Anterior cingulate cortex (tissue), 58 donors: ENCODE data around the gene ZNF432.
A peak's percentile ranks its signal among the peaks of the same experiment; 100 is the strongest.

Experiments
- DNase-seq, 58 donors: peaks; one replicate each; lab custom pipeline; 2025; lab: John Stamatoyannopoulos, UW

Gene ZNF432

DNA sequence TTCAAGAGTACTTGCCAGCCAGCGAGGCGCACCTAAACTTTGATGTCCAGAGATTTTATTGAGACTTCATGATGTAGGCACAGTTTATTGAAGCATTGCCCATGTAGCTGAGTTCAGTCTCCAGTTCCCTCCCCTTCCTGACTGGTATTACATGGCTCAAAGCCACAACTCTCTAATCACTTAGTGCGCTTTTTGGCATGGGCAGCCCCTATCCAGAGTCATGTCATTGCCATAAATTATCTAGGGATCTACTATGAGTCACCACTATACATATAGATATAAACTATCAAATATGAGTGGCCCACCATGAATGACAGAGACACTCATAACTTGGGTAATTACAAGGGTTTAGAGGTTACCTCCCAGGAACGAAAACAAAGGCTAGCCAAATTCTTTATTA lies 28.1 kb downstream of the ZNF432 start:
- DNase-seq: no peak

DNA sequence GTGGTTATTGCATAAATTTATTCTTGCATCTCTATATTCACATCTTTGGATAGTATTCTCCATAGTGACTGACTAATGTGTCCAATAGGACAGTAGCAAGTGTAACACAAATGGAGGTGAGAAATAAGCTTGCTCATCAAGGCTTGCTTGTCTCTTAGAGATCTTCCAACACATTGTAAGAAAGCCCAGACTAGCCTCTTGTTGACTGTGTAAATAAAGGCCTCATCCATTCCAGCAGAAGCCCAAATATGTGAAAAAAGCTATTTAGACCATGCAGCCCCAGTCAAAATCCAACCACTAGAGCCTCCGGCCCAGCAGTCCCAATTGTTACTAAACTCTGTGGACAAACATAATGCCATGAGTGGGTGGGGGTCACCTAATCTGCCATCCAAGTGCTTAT lies 38.0 kb downstream of the ZNF432 start:
- DNase-seq: no peak

DNA sequence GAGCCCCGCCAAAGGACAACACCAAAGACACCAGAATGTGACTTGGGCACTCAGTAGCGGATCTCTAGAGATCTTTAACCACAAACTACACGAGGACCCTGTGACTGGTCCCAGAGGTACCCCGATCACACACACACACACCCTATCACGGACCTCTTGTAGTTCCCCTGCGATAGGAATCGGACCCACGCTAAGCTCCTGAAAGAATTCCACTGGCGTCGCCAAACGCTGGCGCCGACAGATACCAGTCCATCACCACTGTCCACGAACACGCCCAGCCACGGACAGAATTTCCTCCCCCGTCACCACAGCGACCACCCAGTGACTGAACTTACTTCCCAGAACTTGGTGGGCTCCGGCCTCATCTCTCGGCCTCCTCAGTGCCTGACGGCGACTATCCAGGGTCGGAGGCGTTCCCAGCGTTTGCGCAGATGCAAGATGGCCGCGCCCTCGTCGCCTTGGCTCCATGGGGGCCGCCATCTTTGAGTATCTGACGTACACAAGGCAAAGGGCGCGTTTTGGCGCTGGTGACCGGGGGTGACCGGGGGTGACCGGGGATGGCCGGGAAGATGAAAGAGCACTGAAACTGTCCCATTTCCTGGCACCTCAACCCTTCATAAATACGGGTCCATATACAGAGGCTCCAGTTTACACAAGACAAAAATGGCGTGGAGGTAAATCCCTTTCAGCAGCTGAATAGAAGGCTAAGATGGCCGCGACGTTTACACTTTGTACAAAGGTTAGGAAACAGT lies 40.7 kb downstream of the ZNF432 start, which contains the start of gene ZNF615:
Gene ZNF615, minus strand, starts transcription at position 406 of the 752 bp plus-strand sequence. CDS start 4,500 bp downstream, outside the sequence.
- peak; percentile 51 to 96 (median 88) for DNase-seq

DNA sequence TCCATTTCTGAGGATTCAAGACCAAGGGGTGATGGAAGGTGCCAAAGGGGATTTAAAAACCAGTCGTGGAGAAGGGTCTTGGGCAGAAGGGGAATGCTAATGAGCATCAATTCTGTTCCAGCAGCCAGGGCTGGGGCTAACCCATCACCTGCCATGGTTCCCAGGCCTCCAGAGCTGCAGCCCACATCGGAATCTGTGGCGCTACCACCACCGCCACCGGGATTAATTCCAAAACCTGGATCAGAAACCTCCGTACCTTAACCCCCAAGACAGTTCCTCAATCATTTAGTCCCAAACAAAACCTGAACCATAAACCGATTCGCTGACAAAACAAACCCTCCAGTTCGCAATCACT lies 41.2 kb downstream of the ZNF432 start:
- peak in 16 of 58 donors; percentile 6 to 63 (median 26) for DNase-seq

DNA sequence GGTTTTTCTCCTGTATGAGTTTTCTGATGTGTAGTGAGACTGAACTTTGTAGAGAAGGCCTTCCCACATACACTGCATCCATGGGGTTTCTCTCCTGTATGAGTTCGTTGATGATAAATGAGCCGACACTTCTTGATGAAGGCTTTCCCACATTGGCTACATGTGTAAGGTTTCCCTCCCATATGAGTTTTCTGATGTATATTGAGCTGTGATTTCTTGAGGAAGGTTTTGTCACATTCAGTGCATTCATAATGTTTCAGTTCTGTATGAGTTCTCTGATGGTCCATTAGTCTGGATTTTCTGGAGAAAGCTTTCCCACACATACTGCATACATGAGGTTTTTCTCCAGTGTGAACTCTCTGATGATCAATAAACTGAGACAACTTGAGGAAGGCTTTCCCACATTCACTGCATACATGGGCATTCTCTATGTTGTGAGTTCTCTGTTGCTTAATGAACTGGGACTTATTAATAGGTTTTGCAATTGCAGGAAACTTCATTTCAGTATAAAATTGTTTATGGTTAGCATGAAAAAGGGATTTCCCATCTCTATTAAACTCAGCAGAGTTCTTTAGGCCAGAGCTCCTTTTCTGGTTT lies 54.5 kb downstream of the ZNF432 start:
- DNase-seq: no peak

DNA sequence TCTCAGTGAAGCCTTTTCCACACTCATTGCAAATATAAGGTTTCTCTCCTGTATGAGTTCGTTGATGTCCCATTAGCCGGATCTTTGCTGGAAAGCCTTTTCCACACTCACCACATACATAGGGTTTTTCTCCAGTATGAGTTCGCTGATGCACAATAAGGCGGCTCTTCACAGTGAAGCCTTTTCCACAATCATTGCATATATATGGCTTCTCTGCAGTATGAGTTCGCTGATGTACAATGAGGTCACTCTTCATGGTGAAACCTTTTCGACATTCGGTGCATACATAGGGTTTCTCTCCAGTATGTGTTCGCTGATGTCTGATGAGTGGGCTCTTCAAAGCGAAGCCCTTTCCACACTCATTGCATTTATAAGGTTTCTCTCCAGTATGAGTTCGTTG lies 55.2 kb downstream of the ZNF432 start:
- DNase-seq: no peak

DNA sequence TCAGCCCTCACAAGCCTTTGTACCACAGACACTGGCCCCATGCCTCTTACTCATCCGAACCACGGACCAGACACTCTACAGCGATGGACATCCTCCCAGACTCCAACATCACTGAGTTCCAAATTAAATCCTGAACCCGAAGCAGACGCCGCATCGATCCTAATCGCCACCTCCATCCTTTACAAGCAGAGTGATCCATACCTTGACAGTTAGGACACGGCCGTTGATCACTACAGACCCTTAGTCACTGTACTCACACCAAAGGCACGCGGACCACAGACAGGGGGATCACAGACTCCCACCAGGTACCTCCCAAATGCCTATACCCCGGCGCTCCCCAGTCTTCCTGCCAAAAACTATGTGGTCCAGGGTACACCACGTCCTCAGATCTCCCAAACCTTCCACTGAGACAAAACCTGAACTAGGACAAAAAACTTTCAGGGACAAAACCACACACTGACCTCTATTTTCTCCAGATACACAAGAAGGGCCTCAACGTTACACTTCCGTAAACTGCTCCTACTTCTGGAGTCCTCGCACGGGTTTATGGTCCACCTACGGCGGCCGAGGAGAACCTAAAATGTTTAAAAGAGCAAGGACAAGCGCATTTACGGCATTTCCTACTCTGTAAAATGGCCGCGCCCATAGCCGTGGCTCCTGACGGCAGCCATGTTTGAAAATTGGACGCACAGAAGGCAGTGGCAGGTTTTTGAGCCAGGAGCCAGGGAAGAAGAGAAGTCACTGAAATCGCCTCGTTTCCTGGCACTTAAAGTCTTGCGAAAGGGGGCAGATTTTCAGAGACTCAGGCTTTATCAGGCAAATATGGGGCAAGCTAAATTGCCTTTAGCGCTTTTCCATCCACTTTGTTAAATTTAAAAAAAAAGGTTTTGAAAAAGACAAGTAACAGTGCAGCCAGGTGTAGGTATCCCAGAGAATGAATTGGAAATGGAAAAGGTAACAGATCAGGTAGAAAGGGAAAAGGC lies 62.0 kb downstream of the ZNF432 start, which contains the start of gene ZNF350:
Gene ZNF350, minus strand, starts transcription at position 532 of the 983 bp plus-strand sequence. CDS start 12,480 bp downstream, outside the sequence.
- peak; percentile 54 to 98 (median 91) for DNase-seq

DNA sequence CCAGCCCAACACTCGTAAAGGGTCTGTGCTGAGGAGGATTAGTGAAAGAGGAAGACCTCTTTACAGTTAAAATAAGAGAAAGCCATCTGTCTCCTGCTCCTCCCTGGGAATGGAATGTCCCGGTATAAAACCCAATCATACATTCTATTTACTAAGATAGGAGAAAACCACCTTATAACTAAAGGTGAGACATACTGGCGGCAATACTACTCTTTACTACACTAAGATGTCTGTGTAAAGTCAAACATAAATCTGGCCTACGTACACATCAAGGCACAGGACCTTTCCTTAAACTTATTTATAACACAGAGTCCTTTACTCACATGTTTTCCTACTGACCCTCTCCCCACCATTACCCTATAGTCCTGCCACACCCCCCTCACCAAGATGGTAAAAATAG lies 65.3 kb downstream of the ZNF432 start:
- no peak for DNase-seq
